ENCODE measurements around the gene PTPN9.
"Not testable (repeated sequence)": the region's sequence is repeated elsewhere in the genome, so short reads cannot be mapped to it uniquely, and the experiment has no call there.

The PTPN9 gene

DNA sequence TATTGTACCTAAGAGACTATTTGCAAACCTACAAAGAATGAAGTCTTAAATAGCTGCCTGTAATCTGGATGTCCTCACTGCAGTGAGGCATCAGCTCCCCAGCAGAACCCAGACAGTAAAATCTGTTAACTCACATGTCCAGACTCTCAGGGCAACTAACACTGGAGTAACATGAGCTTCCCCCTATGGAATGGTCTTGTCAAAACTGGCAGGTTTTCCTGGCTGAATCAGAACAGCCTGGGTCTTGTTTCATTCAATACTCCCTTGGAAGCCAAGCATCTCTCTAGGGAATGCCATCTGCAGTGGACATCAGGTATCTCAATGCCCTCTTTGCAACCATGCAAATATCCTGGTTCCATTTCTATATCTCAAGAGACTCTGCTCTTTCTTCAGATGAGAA is 24.4 kb downstream of the PTPN9 start:
- Histone ChIP-seq H3K4me2 (ENCODE audit: low read length) (no peak overlapping the region), H3K79me2 (peaks cover 4% of the 10 kb centered on the region), H3K4me1 (no peaks in the 10 kb centered on the region), H3K9me3 (ENCODE audit: control insufficient read depth, low read length) (no peaks in the 10 kb centered on the region), H3K36me3 (ENCODE audit: control insufficient read depth, insufficient read depth, low read length) (no peaks in the 10 kb centered on the region), H3K27me3 (ENCODE audit: control insufficient read depth, insufficient read depth, low read length) (no peaks in the 10 kb centered on the region), H2AFZ (no peak overlapping the region), H3K27ac (no peak overlapping the region), H3K4me3 (ENCODE audit: low read depth, low read length) (no peak overlapping the region), H3K9ac (no peak overlapping the region)
- TF ChIP-seq, protein P1, sequence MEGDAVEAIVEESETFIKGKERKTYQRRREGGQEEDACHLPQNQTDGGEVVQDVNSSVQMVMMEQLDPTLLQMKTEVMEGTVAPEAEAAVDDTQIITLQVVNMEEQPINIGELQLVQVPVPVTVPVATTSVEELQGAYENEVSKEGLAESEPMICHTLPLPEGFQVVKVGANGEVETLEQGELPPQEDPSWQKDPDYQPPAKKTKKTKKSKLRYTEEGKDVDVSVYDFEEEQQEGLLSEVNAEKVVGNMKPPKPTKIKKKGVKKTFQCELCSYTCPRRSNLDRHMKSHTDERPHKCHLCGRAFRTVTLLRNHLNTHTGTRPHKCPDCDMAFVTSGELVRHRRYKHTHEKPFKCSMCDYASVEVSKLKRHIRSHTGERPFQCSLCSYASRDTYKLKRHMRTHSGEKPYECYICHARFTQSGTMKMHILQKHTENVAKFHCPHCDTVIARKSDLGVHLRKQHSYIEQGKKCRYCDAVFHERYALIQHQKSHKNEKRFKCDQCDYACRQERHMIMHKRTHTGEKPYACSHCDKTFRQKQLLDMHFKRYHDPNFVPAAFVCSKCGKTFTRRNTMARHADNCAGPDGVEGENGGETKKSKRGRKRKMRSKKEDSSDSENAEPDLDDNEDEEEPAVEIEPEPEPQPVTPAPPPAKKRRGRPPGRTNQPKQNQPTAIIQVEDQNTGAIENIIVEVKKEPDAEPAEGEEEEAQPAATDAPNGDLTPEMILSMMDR (IDR thresholded peaks at IDR 0.05) = no peak

DNA sequence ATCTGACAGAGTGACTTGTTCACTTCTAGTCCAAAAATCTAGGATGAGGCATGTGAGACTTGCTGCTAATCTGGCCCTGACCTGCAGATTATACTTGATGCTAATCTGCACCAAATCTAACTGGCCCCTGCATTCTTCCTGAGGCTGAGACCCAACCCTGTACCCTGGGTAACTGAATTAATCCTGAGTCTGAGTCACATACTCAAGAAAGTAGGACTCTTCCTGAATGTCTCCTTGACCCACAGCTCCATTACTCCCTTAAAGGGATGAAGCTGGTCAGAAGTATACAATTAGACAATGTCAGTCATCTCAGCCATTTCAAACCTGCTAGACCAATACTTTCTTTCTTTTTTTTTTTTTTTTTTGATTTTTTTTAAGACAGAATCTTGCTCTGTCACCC is 25.5 kb downstream of the PTPN9 start:
- Histone ChIP-seq H3K9me3 (ENCODE audit: control insufficient read depth, low read length) (no peaks in the 10 kb centered on the region), H3K4me1 (no peaks in the 10 kb centered on the region), H2AFZ (no peak overlapping the region), H3K79me2 (peaks cover 4% of the 10 kb centered on the region), H3K9ac (no peak overlapping the region), H3K27ac (no peak overlapping the region), H3K4me3 (ENCODE audit: low read depth, low read length) (no peak overlapping the region), H3K4me2 (ENCODE audit: low read length) (no peak overlapping the region), H3K27me3 (ENCODE audit: control insufficient read depth, insufficient read depth, low read length) (no peaks in the 10 kb centered on the region), H3K36me3 (ENCODE audit: control insufficient read depth, insufficient read depth, low read length) (no peaks in the 10 kb centered on the region)
- TF ChIP-seq, protein P1 (IDR thresholded peaks at IDR 0.05) = no peak

DNA sequence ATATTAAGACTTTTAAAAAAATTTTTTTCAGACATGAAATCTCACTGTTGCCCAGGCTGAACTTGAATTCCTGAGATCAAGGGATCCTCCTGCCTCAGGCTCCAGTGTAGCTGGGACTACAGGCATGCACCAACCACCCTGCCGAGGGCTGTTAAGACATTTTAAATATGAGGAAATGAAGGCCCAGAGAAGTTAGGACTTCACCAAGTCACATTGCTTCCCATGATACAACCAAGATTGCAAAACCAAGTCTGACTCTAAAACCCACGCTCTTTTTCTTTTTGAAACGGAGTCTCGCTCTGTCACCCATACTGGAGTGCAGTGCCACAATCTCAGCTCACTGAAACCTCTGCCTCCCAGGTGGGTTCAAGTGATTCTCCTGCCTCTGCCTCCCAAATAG is 28.0 kb downstream of the PTPN9 start:
- TF ChIP-seq, protein P1 (IDR thresholded peaks at IDR 0.05) = no peak
- Histone ChIP-seq H3K4me3 (ENCODE audit: low read depth, low read length) (no peak overlapping the region), H3K27ac (no peak overlapping the region), H3K36me3 (ENCODE audit: control insufficient read depth, insufficient read depth, low read length) (no peaks in the 10 kb centered on the region), H3K9ac (no peak overlapping the region), H3K79me2 (peaks cover 4% of the 10 kb centered on the region), H3K4me2 (ENCODE audit: low read length) (no peak overlapping the region), H3K27me3 (ENCODE audit: control insufficient read depth, insufficient read depth, low read length) (no peaks in the 10 kb centered on the region), H3K9me3 (ENCODE audit: control insufficient read depth, low read length) (no peaks in the 10 kb centered on the region), H2AFZ (no peak overlapping the region), H3K4me1 (no peaks in the 10 kb centered on the region)

DNA sequence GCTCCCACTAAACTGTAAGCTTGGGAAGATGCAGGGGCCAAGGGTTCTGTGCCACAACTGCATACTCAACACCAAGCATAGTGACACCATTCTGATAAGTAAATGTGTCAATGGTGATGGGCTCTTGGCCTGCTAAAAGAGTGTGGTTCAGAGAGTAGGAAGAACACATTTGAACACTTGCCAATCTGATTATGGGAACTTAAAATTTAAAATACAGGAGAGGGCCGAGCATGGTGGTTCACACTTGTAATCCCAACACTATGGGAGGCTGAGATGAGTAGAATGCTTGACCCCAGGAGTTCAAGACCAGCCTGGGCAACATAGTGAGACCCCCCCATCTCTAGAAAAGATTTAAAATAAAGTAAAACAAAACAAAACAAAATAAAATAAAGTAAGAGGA is 34.1 kb downstream of the PTPN9 start:
- H3K79me2 ChIP-seq = no peaks in the 10 kb centered on the region
- H3K27me3 ChIP-seq (ENCODE audit: control insufficient read depth, insufficient read depth, low read length) = no peaks in the 10 kb centered on the region
- TF ChIP-seq, protein P1 (IDR thresholded peaks at IDR 0.05) = no peak
- H2AFZ ChIP-seq = no peak overlapping the region
- no peak overlapping the region for H3K4me3 ChIP-seq (ENCODE audit: low read depth, low read length)
- no peaks in the 10 kb centered on the region for H3K9me3 ChIP-seq (ENCODE audit: control insufficient read depth, low read length)
- no peak overlapping the region for H3K9ac ChIP-seq
- H3K36me3 ChIP-seq (ENCODE audit: control insufficient read depth, insufficient read depth, low read length) = no peaks in the 10 kb centered on the region
- no peaks in the 10 kb centered on the region for H3K4me1 ChIP-seq
- H3K4me2 ChIP-seq (ENCODE audit: low read length) = no peak overlapping the region
- H3K27ac ChIP-seq = no peak overlapping the region

DNA sequence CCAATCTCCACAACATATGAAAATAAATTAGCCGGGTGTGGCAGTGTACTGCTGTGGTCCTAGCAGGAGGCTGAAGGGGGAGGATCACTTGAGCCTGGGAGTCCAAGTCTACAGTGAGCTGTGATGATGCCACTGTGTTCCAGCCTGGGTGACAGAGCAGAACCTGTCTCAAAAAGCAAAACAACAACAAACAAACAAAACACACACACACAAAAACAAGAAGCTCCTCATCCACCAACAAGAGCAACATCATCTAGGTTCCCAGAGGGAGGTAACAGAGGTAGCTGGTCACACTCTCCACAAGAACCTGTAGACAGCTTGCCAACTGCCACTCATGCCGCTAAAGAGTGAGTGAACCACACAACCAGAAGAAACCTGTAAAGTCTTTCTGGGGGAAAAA is 34.8 kb downstream of the PTPN9 start:
- H2AFZ ChIP-seq = no peak overlapping the region
- no peak overlapping the region for H3K27ac ChIP-seq
- TF ChIP-seq, protein P1 (IDR thresholded peaks at IDR 0.05) = no peak

DNA sequence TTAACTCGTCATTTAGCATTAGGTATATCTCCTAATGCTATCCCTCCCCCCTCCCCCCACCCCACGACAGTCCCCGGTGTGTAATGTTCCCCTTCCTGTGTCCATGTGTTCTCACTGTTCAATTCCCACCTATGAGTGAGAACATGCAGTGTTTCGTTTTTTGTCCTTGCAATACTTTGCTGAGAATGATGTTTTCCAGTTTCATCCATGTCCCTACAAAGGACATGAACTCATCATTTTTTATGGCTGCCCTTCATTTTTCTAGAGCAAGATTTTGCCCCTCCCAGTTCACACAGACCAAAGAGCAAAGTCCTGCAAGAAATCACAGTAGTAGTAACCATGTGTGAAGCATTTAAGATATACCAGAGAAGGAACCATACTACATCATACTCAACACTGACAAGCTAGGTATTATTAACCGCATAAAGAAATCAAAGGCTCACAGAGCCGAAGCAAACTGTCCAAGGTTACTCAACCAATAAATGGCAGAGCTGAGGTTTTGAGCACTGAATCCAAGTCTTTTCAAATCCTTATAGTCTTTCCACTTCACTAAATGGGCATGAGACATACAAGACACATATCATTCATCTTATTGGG is 36.1 kb downstream of the PTPN9 start:
- not testable (repeated sequence) for H3K79me2 ChIP-seq; H3K36me3 ChIP-seq (ENCODE audit: control insufficient read depth, insufficient read depth, low read length); H3K27me3 ChIP-seq (ENCODE audit: control insufficient read depth, insufficient read depth, low read length); H3K9ac ChIP-seq; H3K27ac ChIP-seq; H3K4me1 ChIP-seq; H3K4me2 ChIP-seq (ENCODE audit: low read length); H2AFZ ChIP-seq; H3K4me3 ChIP-seq (ENCODE audit: low read depth, low read length); H3K9me3 ChIP-seq (ENCODE audit: control insufficient read depth, low read length)

More for the DNA sequence above, 34.8 kb downstream of the PTPN9 start:
- no peak overlapping the region for H3K4me2 ChIP-seq (ENCODE audit: low read length)
- H3K9me3 ChIP-seq (ENCODE audit: control insufficient read depth, low read length) = no peaks in the 10 kb centered on the region
- H3K9ac ChIP-seq = no peak overlapping the region
- H3K4me1 ChIP-seq = no peaks in the 10 kb centered on the region
- no peaks in the 10 kb centered on the region for H3K79me2 ChIP-seq
- H3K27me3 ChIP-seq (ENCODE audit: control insufficient read depth, insufficient read depth, low read length) = no peaks in the 10 kb centered on the region
- no peaks in the 10 kb centered on the region for H3K36me3 ChIP-seq (ENCODE audit: control insufficient read depth, insufficient read depth, low read length)
- no peak overlapping the region for H3K4me3 ChIP-seq (ENCODE audit: low read depth, low read length)
